Hepatic stellate cell (primary cell): Measurements from ENCODE around the gene MNT.
A peak's percentile ranks its signal among the peaks of the same experiment; 100 is the strongest.

ENCODE experiments used
- DNase-seq: peaks from one replicate; pipeline ENCODE4 v3.0.0; 2011; ENCODE audit warnings: low spot score

Gene MNT

DNA sequence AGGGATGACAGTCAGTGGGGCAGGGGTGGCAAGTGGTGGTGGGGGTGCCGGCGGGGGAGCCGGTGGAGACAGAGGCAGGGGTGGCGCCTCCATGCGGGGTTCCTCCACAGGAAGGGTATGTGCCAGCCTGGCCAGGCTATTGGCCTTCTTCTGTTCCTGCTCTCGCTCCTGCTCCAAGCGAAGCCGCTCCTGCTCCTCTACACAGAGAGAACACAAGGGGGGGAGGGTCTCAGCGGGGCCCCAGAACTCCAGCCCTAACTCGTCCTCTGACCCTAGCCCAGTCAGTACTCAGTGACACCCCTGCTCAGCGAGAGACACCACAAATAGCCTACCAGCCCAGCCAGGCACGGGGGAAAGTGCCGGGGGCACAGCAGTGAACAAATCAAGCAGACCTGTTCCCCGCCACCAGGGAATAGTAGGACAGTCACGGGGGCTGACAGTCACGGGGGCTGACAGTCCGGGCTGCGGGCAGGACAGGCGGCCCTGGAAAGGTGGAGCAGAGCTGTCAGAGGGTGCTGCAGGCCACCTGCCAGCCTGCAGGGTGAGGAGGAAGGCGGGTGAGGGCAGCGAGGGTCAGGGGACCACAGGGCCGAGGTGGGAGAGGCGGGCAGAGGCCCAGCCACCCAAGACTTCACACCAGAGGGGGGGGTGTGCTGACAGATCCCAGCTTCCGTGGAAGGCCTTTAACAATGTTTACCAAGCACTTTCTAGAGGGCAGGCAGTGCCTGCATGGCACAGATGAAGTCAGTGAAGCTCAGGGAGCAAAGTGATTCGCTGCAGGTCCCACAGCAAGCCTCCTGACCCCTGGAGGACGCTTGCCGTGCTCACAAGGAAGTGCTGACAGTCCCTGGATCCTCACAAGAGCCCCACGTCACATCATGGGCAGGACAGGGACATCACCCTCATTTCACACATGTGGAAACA is 5.3 kb downstream of the MNT start:
- peak; percentile 53 for DNase-seq

DNA sequence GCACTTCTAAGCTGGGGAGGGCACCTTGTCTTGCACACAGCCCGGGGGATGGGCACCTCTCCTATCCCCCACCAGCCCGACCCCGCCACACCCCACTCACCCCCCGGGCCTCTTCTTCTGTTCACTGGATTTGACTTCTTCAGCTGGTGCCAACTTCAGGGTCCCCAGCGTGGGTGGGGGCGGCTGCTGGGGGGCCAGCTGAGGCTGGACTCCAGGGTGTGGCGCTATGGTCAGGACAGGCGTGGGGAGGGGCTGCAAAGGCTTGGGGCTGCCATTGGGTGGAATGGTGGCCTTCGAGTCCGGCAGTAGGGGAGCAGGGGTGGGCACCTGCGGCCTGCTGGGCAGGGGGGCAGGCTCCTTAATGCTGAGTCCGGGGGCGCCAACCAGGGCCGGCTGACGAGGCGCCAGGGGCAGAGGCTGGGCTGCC is 6.1 kb downstream of the MNT start:
- no peak for DNase-seq

- DNase-seq = no peak
Measured at GRCh38 chr17:2393954-2394749, 6.7 kb downstream of the MNT start.

DNA sequence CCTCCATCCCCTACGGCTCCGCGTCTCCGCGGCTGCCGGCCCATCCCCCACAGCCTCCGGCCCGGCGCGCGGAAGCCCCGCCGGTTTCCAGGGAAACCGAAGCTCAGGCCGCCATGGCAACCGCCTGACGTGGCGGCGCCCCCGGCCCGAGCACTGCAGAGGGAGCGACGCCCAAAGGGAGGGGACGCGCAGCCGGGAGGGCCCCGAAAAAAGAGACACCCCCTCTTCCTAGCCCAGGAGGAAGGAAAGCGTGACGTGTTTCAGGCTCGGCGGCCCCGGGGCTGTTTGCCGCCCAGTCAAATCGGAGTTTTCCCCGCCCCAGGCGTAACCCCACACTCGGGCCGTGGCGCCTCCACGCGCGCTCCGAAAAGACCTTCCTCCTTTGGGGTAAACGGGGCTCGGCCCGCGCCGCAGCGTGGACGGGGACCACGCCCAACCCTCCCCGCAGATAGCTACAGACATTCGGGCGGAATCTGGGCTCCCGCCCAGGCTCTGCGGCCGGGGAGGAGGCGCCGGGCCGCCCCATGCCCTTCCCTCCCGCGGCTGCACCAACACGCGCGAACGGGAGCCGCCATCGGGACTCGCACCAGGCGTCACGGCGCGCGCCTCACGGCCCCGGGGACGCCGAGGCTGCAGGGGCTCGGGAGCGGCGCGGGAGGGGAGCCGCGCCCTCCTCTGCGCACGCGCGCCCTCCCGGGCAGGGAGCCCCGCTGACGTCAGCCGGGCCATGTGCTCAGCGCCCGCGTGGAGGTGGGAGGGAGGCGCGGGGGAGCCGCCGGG is 7.5 kb downstream of the MNT start:
- DNase-seq = peak; percentile 94

- DNase-seq = peak; percentile 91
Measured at GRCh38 chr17:2392252-2393173, 8.3 kb downstream of the MNT start.

DNA sequence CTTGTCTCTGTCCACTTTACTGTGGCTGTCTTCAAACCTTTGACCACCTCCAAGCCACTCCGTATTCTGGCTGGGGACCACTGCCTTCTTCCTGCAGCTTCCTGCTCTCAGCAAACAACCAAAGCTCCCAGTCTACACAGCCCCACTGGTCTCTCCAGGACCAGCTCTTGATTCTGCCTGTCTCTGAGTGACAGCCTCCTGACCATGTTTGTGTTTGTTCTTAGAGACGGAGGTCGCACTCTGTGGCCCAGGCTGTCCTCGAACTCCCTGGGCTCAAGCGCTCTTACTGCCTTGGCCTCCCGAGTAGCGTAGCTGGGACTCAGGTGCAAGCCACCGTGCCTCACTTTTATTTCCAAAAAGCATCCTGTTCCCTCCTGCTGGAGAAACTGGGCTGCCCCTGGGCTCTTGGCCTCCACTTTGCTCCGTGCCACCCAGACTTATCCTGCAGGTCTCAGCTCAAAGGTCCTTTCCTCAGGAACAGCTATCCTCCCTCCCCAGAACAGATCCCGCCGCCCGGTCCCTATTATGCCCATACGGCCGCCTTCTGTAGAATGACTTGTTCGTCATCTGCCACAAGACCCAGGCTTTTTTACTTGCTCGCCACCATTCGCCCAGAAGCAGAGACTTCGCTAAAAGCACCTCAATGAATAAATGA is 9.1 kb downstream of the MNT start:
- DNase-seq = no peak

- DNase-seq = no peak
Measured at GRCh38 chr17:2390199-2390836, 10.5 kb downstream of the MNT start.

- no peak for DNase-seq
Measured at GRCh38 chr17:2388683-2389055, 12.2 kb downstream of the MNT start.

DNA sequence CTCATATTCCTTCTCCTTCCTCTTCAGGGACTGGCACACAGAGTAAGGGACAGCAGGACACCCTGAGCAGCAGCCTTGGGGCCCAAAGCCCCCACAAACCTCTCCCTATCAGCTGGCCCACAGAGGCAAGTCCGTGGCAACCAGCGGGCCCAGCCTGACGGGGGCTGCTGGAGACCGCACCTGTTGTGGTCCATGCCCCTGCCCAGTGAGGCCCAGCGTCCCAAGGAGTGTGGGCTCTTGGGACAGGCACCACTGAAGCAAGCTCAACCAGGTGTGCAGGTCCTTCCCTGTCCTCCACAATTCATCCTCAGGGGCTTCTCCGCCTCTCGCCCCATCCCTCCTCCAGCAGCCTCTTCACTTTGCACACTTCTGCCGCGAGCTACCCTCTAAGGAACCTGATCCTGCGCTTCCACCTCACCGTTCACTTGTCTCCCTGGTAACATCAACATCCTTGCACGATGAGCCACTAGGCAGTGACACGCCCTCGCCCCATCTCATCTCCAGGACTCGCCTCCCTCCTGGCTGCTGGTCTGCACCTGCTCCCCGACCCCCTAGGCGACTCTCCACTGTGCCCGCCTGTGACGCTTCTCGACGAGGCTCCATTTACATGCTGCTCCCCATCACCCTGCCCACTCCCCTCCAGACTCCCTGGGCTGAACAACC is 12.7 kb downstream of the MNT start:
- DNase-seq = no peak

DNA sequence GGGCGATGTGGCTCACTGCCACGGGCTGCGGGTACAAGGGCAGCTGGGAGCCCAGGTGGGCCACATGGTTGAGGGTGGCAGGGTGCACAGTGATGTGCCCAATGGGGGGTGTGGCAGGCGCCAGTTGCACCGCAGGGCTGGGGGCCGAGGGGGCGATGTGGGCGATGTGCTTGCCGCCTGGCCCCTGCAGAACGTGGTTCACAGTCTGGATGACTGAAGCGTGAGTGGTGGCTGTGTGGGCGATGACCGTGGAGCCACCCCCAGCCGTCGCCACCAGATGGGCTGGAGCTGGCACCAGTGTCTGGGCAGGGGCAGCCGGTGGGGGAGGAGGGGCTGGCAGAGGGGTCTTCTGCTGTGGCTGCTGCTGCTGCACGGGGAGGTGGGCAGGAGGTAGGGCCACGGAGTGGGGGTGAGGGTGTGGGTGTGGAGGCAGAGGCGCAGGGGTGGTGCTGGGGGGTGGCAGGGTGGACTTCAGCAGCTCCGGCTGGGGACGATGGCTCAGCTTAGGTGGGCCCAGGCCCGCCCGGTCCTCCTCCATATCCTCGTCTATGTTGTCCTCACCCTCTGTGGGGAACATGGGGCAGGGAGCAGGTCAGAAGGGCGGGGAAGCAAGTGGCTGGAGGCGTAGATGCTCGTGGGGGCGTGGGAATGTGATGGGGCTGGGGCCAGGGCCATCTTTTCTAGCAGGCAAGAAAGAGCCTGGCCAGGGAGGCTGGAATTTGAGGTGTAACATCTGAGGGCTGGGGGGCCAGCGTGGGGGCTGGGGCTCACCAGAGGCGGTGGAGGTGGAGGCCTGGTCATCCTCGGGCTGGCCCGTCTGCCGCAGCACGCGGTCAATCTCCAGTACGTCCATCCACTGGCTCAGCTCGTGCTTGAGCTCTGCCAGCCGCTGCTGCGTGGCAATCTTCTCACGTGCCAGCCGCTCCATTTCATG is 13.5 kb downstream of the MNT start:
- no peak for DNase-seq

DNA sequence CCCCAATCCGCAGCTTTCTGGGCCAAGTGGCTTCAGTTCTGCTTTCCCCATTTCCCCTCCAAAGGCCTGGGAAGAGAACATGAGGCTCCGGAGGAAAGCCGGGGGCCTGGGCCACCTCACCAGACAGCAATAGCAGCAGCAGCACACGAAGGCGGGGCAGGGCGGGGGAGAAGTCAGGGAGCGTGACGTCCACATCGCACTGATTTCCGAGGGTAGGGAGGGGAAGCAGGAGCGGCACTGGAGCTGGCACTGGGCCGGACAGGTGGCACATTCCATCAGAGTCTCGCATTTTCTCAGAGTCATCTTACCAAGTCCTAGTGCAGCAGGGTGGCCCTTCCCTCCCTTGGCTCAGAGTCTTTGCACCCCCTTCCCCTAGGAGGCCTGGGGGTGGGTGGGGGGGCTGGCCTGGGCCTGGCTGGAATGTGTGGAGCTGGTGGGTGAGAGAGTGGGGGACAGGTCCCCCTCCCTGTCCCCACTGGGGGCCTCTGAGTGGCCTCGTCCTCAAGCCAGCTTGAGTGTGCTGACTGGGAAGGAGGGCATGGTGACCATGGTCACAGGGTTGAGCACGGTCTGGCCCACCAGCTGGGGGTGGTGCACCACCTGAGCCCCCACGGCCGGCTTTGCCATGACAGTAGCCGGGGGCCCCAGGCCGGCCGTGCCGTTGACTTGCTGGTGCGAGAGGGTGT is 14.3 kb downstream of the MNT start:
- no peak for DNase-seq

- DNase-seq = no peak
Measured at GRCh38 chr17:2385240-2386210, 15.3 kb downstream of the MNT start.

DNA sequence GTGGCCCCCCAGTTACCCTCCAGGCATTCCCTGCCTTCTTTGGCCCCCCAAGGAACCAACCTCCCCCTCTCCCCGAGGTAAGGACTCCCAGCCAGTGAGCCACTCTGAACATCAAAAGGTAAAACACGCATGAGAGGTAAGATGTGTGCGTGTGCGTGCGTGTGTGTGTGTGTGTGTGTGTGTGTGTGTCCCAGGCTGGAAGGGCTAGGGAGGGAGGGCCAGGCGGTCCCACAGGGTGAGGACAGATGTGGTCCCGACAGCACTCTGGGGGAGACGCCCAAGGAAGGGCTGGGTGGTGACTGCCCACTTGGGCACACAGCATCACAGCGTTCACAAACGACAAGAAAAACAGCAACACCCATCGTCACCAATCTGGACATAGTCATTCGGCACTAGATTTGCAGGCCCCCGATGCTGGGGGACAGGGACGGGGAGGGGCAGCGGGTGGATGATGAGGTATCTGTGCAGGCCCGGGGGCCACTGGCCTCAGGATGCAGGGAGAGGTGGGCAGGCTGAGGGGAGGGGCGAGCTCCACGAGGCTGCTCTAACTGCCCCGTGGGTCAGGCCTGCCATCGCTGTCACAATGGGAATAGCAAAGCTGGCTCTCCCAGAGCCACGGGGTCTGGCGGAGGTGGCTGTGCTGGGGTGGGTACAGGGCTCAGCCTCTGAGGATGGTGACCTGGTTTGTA is 16.3 kb downstream of the MNT start:
- DNase-seq = no peak

- no peak for DNase-seq
Measured at GRCh38 chr17:2383628-2384167, 17.2 kb downstream of the MNT start.

DNA sequence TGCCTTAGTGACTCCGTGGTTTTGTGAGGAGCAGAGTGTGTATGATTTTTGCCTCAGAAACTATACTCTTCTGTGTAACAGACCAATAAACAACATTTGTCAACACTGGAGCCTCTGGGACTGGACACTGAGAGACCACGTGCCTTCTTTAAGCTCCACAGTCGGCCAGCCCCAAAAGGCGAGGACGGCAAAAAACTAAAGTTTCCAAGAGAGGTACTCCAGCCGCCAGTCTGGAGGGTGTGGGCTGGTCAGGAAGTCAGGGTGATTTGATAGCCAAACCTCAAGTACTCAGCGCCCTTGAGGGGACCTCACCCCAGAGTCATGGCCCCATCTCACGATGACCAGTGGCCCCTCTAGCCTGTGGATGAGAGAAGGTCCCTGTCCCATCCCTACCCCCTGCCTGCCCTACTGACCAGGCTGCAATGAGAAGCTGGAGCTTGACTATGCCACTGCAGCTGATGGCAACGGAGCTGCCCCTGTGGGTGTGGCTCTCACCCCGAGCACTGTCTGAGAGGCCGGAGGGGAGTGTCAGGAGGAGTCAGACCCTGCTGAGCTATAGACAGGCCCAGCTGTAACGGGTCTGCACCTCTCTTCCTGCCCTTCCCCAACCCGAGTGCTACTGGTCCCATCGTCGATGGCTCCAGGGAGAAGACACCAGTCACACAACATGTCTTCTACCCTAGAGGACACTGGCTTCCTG is 19.8 kb downstream of the MNT start:
- no peak for DNase-seq
